SK-N-MC (cell line): Measurements from ENCODE around the gene ZNF710.

Experiments used
- EZH2 ChIP-seq: fragments of 200-600 bp; sonication (generic); IDR thresholded peaks from one replicate; pipeline ENCODE4 v1.6.1; 2017; ENCODE audit warnings: antibody characterized with exemption
- POLR2AphosphoS5 ChIP-seq: IDR thresholded peaks from 2 replicates; pipeline ENCODE4 v1.6.1; 2012; ENCODE audit warnings: mild to moderate bottlenecking, low read depth, low read length, borderline replicate concordance

DNA sequence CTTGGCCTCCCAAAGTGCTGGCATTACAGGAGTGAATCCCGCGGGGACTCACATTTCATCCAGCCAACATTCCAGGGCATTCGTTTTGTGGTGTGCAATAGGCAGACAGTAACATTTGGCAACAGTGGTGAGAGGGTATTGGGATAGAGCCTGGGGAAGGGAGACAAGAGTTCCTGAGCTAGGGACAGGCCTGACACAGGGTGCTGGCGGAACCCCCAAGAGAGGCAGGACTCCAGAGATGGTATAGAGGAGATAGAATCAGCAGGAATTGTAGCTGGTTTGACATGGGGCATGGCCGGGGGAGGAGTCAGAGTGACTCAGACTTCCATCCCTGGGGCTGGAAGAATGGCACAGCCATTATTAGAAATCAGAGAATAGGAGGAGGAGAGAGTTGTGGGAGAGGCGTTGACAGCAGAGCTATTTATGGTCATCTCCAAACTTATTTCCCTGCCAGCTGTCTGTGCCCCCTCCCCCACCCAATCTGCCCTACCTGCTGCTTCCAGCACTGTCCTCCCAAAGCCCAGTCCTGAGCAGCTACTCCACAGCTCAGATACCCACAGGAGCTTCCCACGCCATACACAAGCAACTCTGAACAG lies 105.5 kb downstream of the ZNF710 start:
- TF ChIP-seq EZH2 (no peak), POLR2AphosphoS5 (no peak)
